NAMALWA (cell line): ENCODE results near the gene PAN2.
"Not testable (repeated sequence)": the region's sequence is repeated elsewhere in the genome, so short reads cannot be mapped to it uniquely, and the experiment has no call there.

Source experiments
- DNase-seq: peaks from one replicate; pipeline ENCODE4 v3.0.0-alpha.2; 2015; ENCODE audit warnings: low spot score

PAN2 gene

GRCh38 chr12:56304872-56305590 is 28.8 kb downstream of the PAN2 start:
- DNase-seq, result no peak

- DNase-seq, result no peak
Measured at GRCh38 chr12:56304276-56304675, 29.5 kb downstream of the PAN2 start.

GRCh38 chr12:56300644-56301464 is 32.9 kb downstream of the PAN2 start:
- DNase-seq, result no peak

GRCh38 chr12:56299853-56300643 is 33.8 kb downstream of the PAN2 start, which contains the start of gene CS:
Gene CS (minus strand): TSS chr12:56300330. CDS start chr12:56300201, 129 bp downstream.
- DNase-seq, result peak; percentile 99

- DNase-seq, result peak; percentile 62
Measured at GRCh38 chr12:56299308-56299852, 34.4 kb downstream of the PAN2 start.

- DNase-seq, result no peak
Measured at GRCh38 chr12:56298828-56299227, 35.0 kb downstream of the PAN2 start.

GRCh38 chr12:56297400-56297799 is 36.4 kb downstream of the PAN2 start:
- no peak for DNase-seq

- no peak for DNase-seq
Measured at GRCh38 chr12:56296295-56296694, 37.5 kb downstream of the PAN2 start.

GRCh38 chr12:56293795-56294194 is 40.0 kb downstream of the PAN2 start:
- no peak for DNase-seq

- no peak for DNase-seq
Measured at GRCh38 chr12:56288705-56289387, 45.0 kb downstream of the PAN2 start.

GRCh38 chr12:56286044-56286830 is 47.6 kb downstream of the PAN2 start:
- no peak for DNase-seq

- not testable (repeated sequence) for DNase-seq
Measured at GRCh38 chr12:56284263-56284662, 49.5 kb downstream of the PAN2 start.

GRCh38 chr12:56282579-56282978 is 51.2 kb downstream of the PAN2 start:
- no peak for DNase-seq

- no peak for DNase-seq
Measured at GRCh38 chr12:56282030-56282429, 51.8 kb downstream of the PAN2 start.

- DNase-seq, result no peak
Measured at GRCh38 chr12:56280849-56281248, 53.0 kb downstream of the PAN2 start.

GRCh38 chr12:56278905-56279304 is 54.9 kb downstream of the PAN2 start:
- DNase-seq, result no peak

- no peak for DNase-seq
Measured at GRCh38 chr12:56274299-56274698, 59.5 kb downstream of the PAN2 start.

- not testable (repeated sequence) for DNase-seq
Measured at GRCh38 chr12:56272468-56272867, 61.3 kb downstream of the PAN2 start.

- DNase-seq, result peak; percentile 65
Measured at GRCh38 chr12:56271031-56271430, 62.8 kb downstream of the PAN2 start.

- DNase-seq, result no peak
Measured at GRCh38 chr12:56267443-56268071, 66.2 kb downstream of the PAN2 start.
